T1000 (cell line): ENCODE measurements around the gene BRD7.

Experiments
- DNase-seq: peaks from one replicate; lab custom pipeline; 2025; ENCODE audit warnings: mixed read lengths; lab: John Stamatoyannopoulos, UW

The BRD7 gene

GRCh38 chr16:50389900-50390299 lies 21.1 kb upstream of the BRD7 start:
- no peak for DNase-seq

- no peak for DNase-seq
Observed at GRCh38 chr16:50388496-50388895, 19.7 kb upstream of the BRD7 start.

GRCh38 chr16:50386774-50387173 lies 18.0 kb upstream of the BRD7 start:
- DNase-seq, result no peak

- no peak for DNase-seq
Observed at GRCh38 chr16:50386139-50386538, 17.4 kb upstream of the BRD7 start.

- DNase-seq, result no peak
Observed at GRCh38 chr16:50384500-50385135, 15.8 kb upstream of the BRD7 start.

- DNase-seq, result no peak
Observed at GRCh38 chr16:50381679-50382440, 13.1 kb upstream of the BRD7 start.

GRCh38 chr16:50378417-50378816 lies 9.6 kb upstream of the BRD7 start:
- no peak for DNase-seq

GRCh38 chr16:50377001-50377400 lies 8.2 kb upstream of the BRD7 start:
- DNase-seq, result no peak

GRCh38 chr16:50373780-50374179 lies 5.0 kb upstream of the BRD7 start:
- DNase-seq, result no peak

GRCh38 chr16:50373345-50373701 lies 4.5 kb upstream of the BRD7 start:
- no peak for DNase-seq

- no peak for DNase-seq
Observed at GRCh38 chr16:50372611-50373344, 4.0 kb upstream of the BRD7 start.

GRCh38 chr16:50371936-50372595 lies 3.3 kb upstream of the BRD7 start:
- no peak for DNase-seq

GRCh38 chr16:50371036-50371716 lies 2.4 kb upstream of the BRD7 start:
- no peak for DNase-seq

- no peak for DNase-seq
Observed at GRCh38 chr16:50369133-50369804, 481 bp upstream of the BRD7 start.

- no peak for DNase-seq
Observed at GRCh38 chr16:50367777-50368409, 895 bp downstream of the BRD7 start.

- DNase-seq, result no peak
Observed at GRCh38 chr16:50365791-50366575, 2.8 kb downstream of the BRD7 start.

- no peak for DNase-seq
Observed at GRCh38 chr16:50363656-50364055, 5.1 kb downstream of the BRD7 start.

GRCh38 chr16:50360779-50361178 lies 8.0 kb downstream of the BRD7 start:
- no peak for DNase-seq

- DNase-seq, result peak; percentile 15
Observed at GRCh38 chr16:50360033-50360778, 8.6 kb downstream of the BRD7 start.
